Glutamatergic neuron (in vitro differentiated cells): ENCODE measurements around the gene ADGRD1. TPM values are rescaled to one million over a fixed set of nuclear protein-coding genes. Genes with fewer than 3 reads are reported as not detected.

Experiments
- DNase-seq: peaks from one replicate; pipeline ENCODE4 v3.0.0; 2022
- H3K27ac Mint-ChIP-seq: one replicate; pipeline ENCODE4 v1.8.0; 2020; ENCODE audit warnings: mild to moderate bottlenecking, mixed read lengths, inconsistent platforms; ENCODE audit not compliant: unreplicated experiment
- H3K27me3 Mint-ChIP-seq: one replicate; pipeline ENCODE4 v1.8.0; 2020; ENCODE audit warnings: mild to moderate bottlenecking, moderate library complexity, mixed read lengths, inconsistent platforms; ENCODE audit not compliant: unreplicated experiment
- H3K36me3 Mint-ChIP-seq: one replicate; pipeline ENCODE4 v1.8.0; 2020; ENCODE audit warnings: mild to moderate bottlenecking, mixed read lengths, inconsistent platforms; ENCODE audit not compliant: unreplicated experiment
- H3K4me1 Mint-ChIP-seq: one replicate; pipeline ENCODE4 v1.8.0; 2020; ENCODE audit warnings: mild to moderate bottlenecking, low read depth, mixed read lengths, inconsistent platforms; ENCODE audit not compliant: unreplicated experiment
- H3K4me3 Mint-ChIP-seq: one replicate; pipeline ENCODE4 v1.8.0; 2020; ENCODE audit warnings: mild to moderate bottlenecking, mixed read lengths, inconsistent platforms; ENCODE audit not compliant: unreplicated experiment
- H3K9me3 Mint-ChIP-seq: one replicate; pipeline ENCODE4 v1.8.0; 2020; ENCODE audit warnings: mild to moderate bottlenecking, moderate library complexity, mixed read lengths, inconsistent platforms; ENCODE audit not compliant: unreplicated experiment
- total RNA-seq: library from RNA; stranded (reverse); fragmentation: NEBNext Ultra II Directional; extraction: Animal tissue kit (Norgen Biotek cat#: 25700); gene quantifications from one replicate; pipeline ENCODE4 v1.2.1, GENCODE V29; 2021; ENCODE audit not compliant: unreplicated experiment
- TF ChIP-seq, protein P1 (sequence below): fragments of 200-600 bp; sonication (generic); IDR thresholded peaks from one replicate; pipeline ENCODE4 v1.5.0; 2021; ENCODE audit not compliant: partially characterized antibody, unreplicated experiment

The ADGRD1 gene
- total RNA-seq, 1 donor from 2014 or later: 0.96 TPM

- DNase-seq: no peak
- peaks cover 4% of the 10 kb centered on the region for H3K36me3 Mint-ChIP-seq
- H3K27me3 Mint-ChIP-seq: peaks cover 5% of the 10 kb centered on the region
- TF ChIP-seq, protein P1, sequence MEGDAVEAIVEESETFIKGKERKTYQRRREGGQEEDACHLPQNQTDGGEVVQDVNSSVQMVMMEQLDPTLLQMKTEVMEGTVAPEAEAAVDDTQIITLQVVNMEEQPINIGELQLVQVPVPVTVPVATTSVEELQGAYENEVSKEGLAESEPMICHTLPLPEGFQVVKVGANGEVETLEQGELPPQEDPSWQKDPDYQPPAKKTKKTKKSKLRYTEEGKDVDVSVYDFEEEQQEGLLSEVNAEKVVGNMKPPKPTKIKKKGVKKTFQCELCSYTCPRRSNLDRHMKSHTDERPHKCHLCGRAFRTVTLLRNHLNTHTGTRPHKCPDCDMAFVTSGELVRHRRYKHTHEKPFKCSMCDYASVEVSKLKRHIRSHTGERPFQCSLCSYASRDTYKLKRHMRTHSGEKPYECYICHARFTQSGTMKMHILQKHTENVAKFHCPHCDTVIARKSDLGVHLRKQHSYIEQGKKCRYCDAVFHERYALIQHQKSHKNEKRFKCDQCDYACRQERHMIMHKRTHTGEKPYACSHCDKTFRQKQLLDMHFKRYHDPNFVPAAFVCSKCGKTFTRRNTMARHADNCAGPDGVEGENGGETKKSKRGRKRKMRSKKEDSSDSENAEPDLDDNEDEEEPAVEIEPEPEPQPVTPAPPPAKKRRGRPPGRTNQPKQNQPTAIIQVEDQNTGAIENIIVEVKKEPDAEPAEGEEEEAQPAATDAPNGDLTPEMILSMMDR: no peak
- H3K4me1 Mint-ChIP-seq: peaks cover 11% of the 10 kb centered on the region
- H3K9me3 Mint-ChIP-seq: no peaks in the 10 kb centered on the region
- no peak overlapping the region for H3K4me3 Mint-ChIP-seq
- H3K27ac Mint-ChIP-seq: no peak overlapping the region
Observed at GRCh38 chr12:130920723-130921381, 32.9 kb upstream of the ADGRD1 start.

DNA sequence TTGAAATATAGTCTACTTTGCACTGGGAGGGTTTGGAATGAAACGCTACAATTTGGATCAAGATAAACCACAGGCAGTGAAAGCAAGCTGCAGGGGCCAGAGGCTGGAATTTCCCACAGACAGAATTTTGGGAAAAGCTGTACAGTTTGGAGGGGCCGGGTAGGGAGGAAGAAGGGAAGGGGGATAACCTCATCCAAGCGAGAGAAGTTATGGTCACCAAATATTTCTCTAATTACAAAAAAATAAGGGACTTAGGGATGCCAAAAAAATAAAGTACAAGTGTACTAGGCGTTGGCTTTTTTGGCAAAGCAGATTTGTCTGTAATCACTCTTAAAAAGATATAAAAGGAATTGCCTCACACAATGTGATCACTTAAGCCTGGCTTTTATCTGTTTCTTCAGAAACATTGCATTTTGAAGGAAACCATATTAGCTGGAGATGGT is 31.2 kb upstream of the ADGRD1 start:
- TF ChIP-seq, protein P1: no peak
- no peaks in the 10 kb centered on the region for H3K4me1 Mint-ChIP-seq
- no peaks in the 10 kb centered on the region for H3K9me3 Mint-ChIP-seq
- no peak overlapping the region for H3K4me3 Mint-ChIP-seq
- H3K36me3 Mint-ChIP-seq: peaks cover 4% of the 10 kb centered on the region
- no peak overlapping the region for H3K27ac Mint-ChIP-seq
- DNase-seq: no peak
- peaks cover 6% of the 10 kb centered on the region for H3K27me3 Mint-ChIP-seq

- peaks cover 4% of the 10 kb centered on the region for H3K36me3 Mint-ChIP-seq
- TF ChIP-seq, protein P1: no peak
- no peak for DNase-seq
- H3K27ac Mint-ChIP-seq: no peak overlapping the region
- peaks cover 6% of the 10 kb centered on the region for H3K27me3 Mint-ChIP-seq
- H3K9me3 Mint-ChIP-seq: no peaks in the 10 kb centered on the region
- no peak overlapping the region for H3K4me3 Mint-ChIP-seq
- no peaks in the 10 kb centered on the region for H3K4me1 Mint-ChIP-seq
Observed at GRCh38 chr12:130924966-130925665, 28.6 kb upstream of the ADGRD1 start.

DNA sequence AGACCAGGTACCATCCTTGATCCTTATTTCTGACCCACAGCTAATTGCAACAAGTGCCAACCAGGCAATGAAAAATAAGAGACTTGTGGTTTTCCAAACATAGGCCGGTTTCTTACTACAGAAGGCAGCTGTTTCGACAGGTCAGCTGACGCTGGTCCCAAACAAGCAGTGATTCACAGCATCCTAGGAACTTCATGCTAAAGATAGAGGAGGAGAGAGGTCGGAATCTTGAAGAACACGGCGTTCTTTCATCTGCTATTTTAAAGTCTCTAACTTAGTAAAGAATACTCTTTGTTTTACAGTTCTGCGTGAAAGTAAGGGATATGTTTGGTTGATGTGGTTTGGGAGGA is 28.1 kb upstream of the ADGRD1 start:
- H3K27me3 Mint-ChIP-seq: peaks cover 6% of the 10 kb centered on the region
- no peaks in the 10 kb centered on the region for H3K9me3 Mint-ChIP-seq
- peaks cover 2% of the 10 kb centered on the region for H3K36me3 Mint-ChIP-seq
- TF ChIP-seq, protein P1: no peak
- H3K27ac Mint-ChIP-seq: no peak overlapping the region
- no peak overlapping the region for H3K4me3 Mint-ChIP-seq
- no peaks in the 10 kb centered on the region for H3K4me1 Mint-ChIP-seq
- no peak for DNase-seq

DNA sequence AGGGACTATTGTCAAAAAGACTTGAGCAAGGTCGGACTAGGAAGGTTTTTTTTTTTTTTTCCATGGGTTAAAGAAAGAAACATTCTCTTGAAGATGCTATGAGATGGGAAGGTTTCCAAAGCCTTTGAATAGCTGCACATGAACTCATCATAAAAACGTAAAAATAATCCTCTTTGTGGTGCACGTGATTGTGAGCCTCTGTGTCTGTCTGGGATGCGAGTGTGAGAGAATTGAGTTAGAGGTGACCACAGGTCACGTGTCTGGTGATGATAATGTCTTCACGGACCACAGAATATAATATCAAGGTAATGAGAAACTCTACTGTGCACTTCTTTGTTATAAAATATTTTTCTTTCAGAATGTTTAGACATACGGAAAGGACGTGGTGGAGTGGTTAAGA is 24.3 kb upstream of the ADGRD1 start:
- TF ChIP-seq, protein P1: no peak
- DNase-seq: no peak
- Mint-ChIP-seq H3K4me3 (no peak overlapping the region), H3K27ac (no peak overlapping the region), H3K36me3 (no peaks in the 10 kb centered on the region), H3K27me3 (peaks cover 2% of the 10 kb centered on the region), H3K9me3 (peaks cover 1% of the 10 kb centered on the region), H3K4me1 (no peaks in the 10 kb centered on the region)
